Vagina (tissue), 2 donors: Measurements from ENCODE around the gene ITGB7. TPM values are rescaled to one million over a fixed set of nuclear protein-coding genes. Genes with fewer than 3 reads are reported as not detected.

Source experiments
- DNase-seq, 2 donors: peaks; one replicate each; pipeline ENCODE4 v3.0.0-alpha.2; 2017; ENCODE audit errors: extremely low spot score in 2 of 2
- H3K27ac ChIP-seq: fragments of 200-600 bp; sonication (generic); one replicate; pipeline ENCODE4 v1.5.1; 2019
- H3K27me3 ChIP-seq: fragments of 200-600 bp; sonication (generic); one replicate; pipeline ENCODE4 v1.5.1; 2019
- H3K36me3 ChIP-seq, 2 donors: fragments of 200-600 bp; sonication (generic); one replicate each; pipeline ENCODE4 v1.5.1; 2017 to 2019
- H3K4me1 ChIP-seq: fragments of 200-600 bp; sonication (generic); one replicate; pipeline ENCODE4 v1.5.1; 2019
- H3K4me3 ChIP-seq, 2 donors: fragments of 200-600 bp; sonication (generic); 1 replicate in 1 of 2; 2 replicates in 1 of 2; pipeline ENCODE4 v1.5.1; 2016 to 2019
- H3K9me3 ChIP-seq: fragments of 200-600 bp; sonication (generic); one replicate; pipeline ENCODE4 v1.5.1; 2019
- CTCF ChIP-seq, 3 experiments: fragments of 450-650 bp in 2 of 3; fragments of 200-600 bp in 1 of 3; sonication (generic) in 1 of 3; IDR thresholded peaks; one replicate each; pipeline ENCODE4 v1.5.1; 2017 to 2019; ENCODE audit warnings: antibody characterized with exemption in 3 of 3, mild to moderate bottlenecking in 2 of 3, moderate library complexity in 2 of 3
- POLR2A ChIP-seq, 2 donors: fragments of 450-650 bp; IDR thresholded peaks; one replicate each; pipeline ENCODE4 v1.6.1; 2017; ENCODE audit warnings: antibody characterized with exemption in 2 of 2, mild to moderate bottlenecking in 2 of 2, moderate library complexity in 2 of 2
- POLR2AphosphoS5 ChIP-seq, 2 donors: sonication (generic); formaldehyde crosslinking; IDR thresholded peaks; one replicate each; pipeline ENCODE4 v1.9.0; 2017; ENCODE audit warnings: antibody characterized with exemption in 2 of 2, mild to moderate bottlenecking in 2 of 2, low read depth in 1 of 2; ENCODE audit not compliant: insufficient read depth in 1 of 2
- intact Hi-C: fragments of 100-400 bp; cut with DNase I; formaldehyde crosslinking; loops from one replicate; pipeline ENCODE4 v1.15.1; 2023
- total RNA-seq: library from RNA; depleted of rRNA; stranded (reverse); fragments of >200 nt; gene quantifications from one replicate; pipeline ENCODE4 v1.2.3, GENCODE V29; 2016

Gene ITGB7
- total RNA-seq, 1 donor from 2014 or later, result 3.7 TPM

- intact Hi-C loops, result no loop called here
- Histone ChIP-seq H3K27ac (peak overlapping the region; percentile 95), H3K27me3 (no peaks in the 10 kb centered on the region), H3K36me3 (no peaks in the 10 kb centered on the region), H3K4me3 (peak overlapping the region in 1 of 2 donors; percentile 72), H3K4me1 (peaks cover 61% of the 10 kb centered on the region), H3K9me3 (no peaks in the 10 kb centered on the region)
- TF ChIP-seq POLR2A (IDR thresholded peaks at IDR 0.05), result no peak
- TF ChIP-seq POLR2AphosphoS5 (IDR thresholded peaks at IDR 0.05; ENCODE audit: insufficient read depth in 1 of 2, low read depth in 1 of 2), result no peak
- no peak for TF ChIP-seq CTCF (IDR thresholded peaks at IDR 0.05)
- DNase-seq, result peak in 1 of 2 donors; percentile 75
These were observed 27.3 kb upstream of the ITGB7 start for GRCh38 chr12:53234271-53234914.

- H3K9me3 ChIP-seq, result no peaks in the 10 kb centered on the region
- peak overlapping the region; percentile 95 for H3K27ac ChIP-seq
- H3K36me3 ChIP-seq, result no peaks in the 10 kb centered on the region
- H3K27me3 ChIP-seq, result no peaks in the 10 kb centered on the region
- TF ChIP-seq CTCF (IDR thresholded peaks at IDR 0.05) (no peak), POLR2A (IDR thresholded peaks at IDR 0.05) (no peak), POLR2AphosphoS5 (IDR thresholded peaks at IDR 0.05; ENCODE audit: insufficient read depth in 1 of 2, low read depth in 1 of 2) (no peak)
- peaks cover 68% of the 10 kb centered on the region for H3K4me1 ChIP-seq
- peak in 1 of 2 donors; percentile 86 for DNase-seq
- H3K4me3 ChIP-seq, result peak overlapping the region in 1 of 2 donors; percentile 72
- intact Hi-C loops, result no loop called here
These were observed 26.6 kb upstream of the ITGB7 start for GRCh38 chr12:53233671-53234121.

GRCh38 chr12:53232646-53233461 is 25.8 kb upstream of the ITGB7 start:
- intact Hi-C loops, result no loop called here
- DNase-seq, result peak in 1 of 2 donors; percentile 82
- TF ChIP-seq CTCF (IDR thresholded peaks at IDR 0.05) (no peak), POLR2A (IDR thresholded peaks at IDR 0.05) (no peak), POLR2AphosphoS5 (IDR thresholded peaks at IDR 0.05; ENCODE audit: insufficient read depth in 1 of 2, low read depth in 1 of 2) (peak in 1 of 2 donors; percentile 44)
- Histone ChIP-seq H3K36me3 (no peaks in the 10 kb centered on the region), H3K27me3 (no peaks in the 10 kb centered on the region), H3K27ac (peak overlapping the region; percentile 95), H3K4me3 (peak overlapping the region; percentile 62 to 72), H3K9me3 (no peaks in the 10 kb centered on the region), H3K4me1 (peaks cover 75% of the 10 kb centered on the region)

GRCh38 chr12:53231921-53232645 is 25.0 kb upstream of the ITGB7 start, which contains the start of gene RARG:
Gene RARG (minus strand): TSS chr12:53232209. CDS start chr12:53227545, 4,664 bp downstream.
- Histone ChIP-seq H3K9me3 (no peaks in the 10 kb centered on the region), H3K4me3 (peak within 1 kb of the TSS; percentile 62 to 72), H3K36me3 (peaks cover 0 to 6% of the 10 kb centered on the region in 2 donors), H3K4me1 (peaks cover 83% of the 10 kb centered on the region), H3K27me3 (no peaks in the 10 kb centered on the region), H3K27ac (peak within 1 kb of the TSS; percentile 95)
- intact Hi-C loops, result no loop called here
- TF ChIP-seq POLR2A (IDR thresholded peaks at IDR 0.05) (peak in 1 of 2 donors; percentile 36), POLR2AphosphoS5 (IDR thresholded peaks at IDR 0.05; ENCODE audit: insufficient read depth in 1 of 2, low read depth in 1 of 2) (peak in 1 of 2 donors; percentile 59), CTCF (IDR thresholded peaks at IDR 0.05) (no peak)
- DNase-seq, result peak in 1 of 2 donors; percentile 91
